Smooth muscle cell of trachea (primary cell): ENCODE data around the gene CST6. TPM values are rescaled to one million over a fixed set of nuclear protein-coding genes. Genes with fewer than 3 reads are reported as not detected.

Source experiments
- total RNA-seq: library from RNA; depleted of rRNA; stranded (reverse); fragments of >200 nt; gene quantifications from 2 replicates; pipeline ENCODE4 v1.2.1, GENCODE V29; 2014

Gene CST6
- 0.17 TPM in 1 of 2 replicates, not detected in the other for total RNA-seq

DNA sequence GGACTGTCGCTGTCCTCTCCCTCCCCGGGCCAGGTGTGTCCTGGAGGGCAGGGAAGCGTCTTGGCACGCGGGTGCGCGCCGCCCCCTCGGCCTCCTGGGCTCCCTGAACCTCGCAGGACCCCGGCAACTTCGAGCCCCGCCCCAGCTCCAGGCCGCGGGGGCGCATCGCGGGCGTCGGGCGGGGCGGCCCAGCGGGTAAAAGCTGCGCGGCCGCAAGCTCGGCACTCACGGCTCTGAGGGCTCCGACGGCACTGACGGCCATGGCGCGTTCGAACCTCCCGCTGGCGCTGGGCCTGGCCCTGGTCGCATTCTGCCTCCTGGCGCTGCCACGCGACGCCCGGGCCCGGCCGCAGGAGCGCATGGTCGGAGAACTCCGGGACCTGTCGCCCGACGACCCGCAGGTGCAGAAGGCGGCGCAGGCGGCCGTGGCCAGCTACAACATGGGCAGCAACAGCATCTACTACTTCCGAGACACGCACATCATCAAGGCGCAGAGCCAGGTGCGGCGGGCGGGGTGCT lies at the start of gene CST6:
Gene CST6, plus strand, starts transcription at position 224 of the 519 bp plus-strand sequence. Its CDS starts 37 bp downstream, at position 261.

GRCh38 chr11:66001942-66002647 lies 9.7 kb upstream of the CST6 start, which contains the start of the genes BANF1 and EIF1AD:
Gene BANF1, plus strand, starts transcription at chr11:66002503. Its CDS starts 748 bp downstream, at chr11:66003251.
Gene EIF1AD, minus strand, starts transcription at chr11:66002157. Its CDS starts 1,768 bp downstream, at chr11:66000389.

DNA sequence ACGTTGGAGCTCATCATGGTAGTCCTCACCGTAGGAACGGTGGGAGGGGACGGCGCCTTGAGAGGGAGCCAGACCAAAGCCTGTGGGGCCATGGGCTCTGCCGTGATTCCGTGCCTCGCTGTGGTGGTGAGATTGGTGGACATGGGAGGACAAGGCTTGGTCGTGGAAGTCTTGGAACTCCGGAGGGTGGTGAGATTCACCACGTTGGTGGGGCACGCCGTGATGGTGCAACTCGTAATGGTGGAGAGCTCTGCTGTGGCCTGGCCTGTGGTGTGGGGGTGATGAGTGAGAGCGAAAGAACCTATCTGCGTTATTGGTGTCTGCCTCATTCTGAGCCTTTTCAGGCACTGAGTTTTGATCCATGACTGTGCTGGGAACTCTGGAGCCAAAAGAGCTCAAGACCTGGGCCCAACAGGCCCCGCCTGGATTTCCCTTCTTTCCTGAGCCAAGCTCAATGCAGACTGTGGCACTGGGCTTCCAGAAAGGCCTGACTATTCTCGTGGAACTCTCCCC lies 14.3 kb downstream of the CST6 start, which contains the start of gene CATSPER1:
Gene CATSPER1, minus strand, starts transcription at position 463 of the 513 bp plus-strand sequence. Its CDS starts 100 bp downstream, at position 363.

GRCh38 chr11:66048547-66049323 lies 36.9 kb downstream of the CST6 start, which contains the start of gene GAL3ST3:
Gene GAL3ST3, minus strand, starts transcription at chr11:66049161. Its CDS starts 3,746 bp downstream, at chr11:66045415.

GRCh38 chr11:66051766-66052663 lies 40.2 kb downstream of the CST6 start, which contains the start of gene SF3B2:
Gene SF3B2, plus strand, starts transcription at chr11:66052364. Its CDS starts 21 bp downstream, at chr11:66052385.

Other genes with a start within 250 kb of the CST6 start
- gene AP5B1, start 231.0 kb upstream of the CST6 start, total RNA-seq, result 7.1 and 10.6 TPM in 2 replicates
- not detected in 2 replicates for gene OVOL1, start 224.9 kb upstream of the CST6 start, total RNA-seq
- 1.2 and 3.1 TPM in 2 replicates for gene SNX32, start 178.0 kb upstream of the CST6 start, total RNA-seq
- gene CFL1, start 153.8 kb upstream of the CST6 start, total RNA-seq, result 951 and 1,471 TPM in 2 replicates
- gene MUS81, start 151.6 kb upstream of the CST6 start, total RNA-seq, result 47.6 and 51.9 TPM in 2 replicates
- gene EFEMP2, start 139.2 kb upstream of the CST6 start, total RNA-seq, result 56.3 and 157 TPM in 2 replicates
- not detected in 2 replicates for gene CTSW, start 132.2 kb upstream of the CST6 start, total RNA-seq
- 204 and 244 TPM in 2 replicates for gene FIBP, start 123.5 kb upstream of the CST6 start, total RNA-seq
- gene CCDC85B, start 121.3 kb upstream of the CST6 start, total RNA-seq, result 168 and 233 TPM in 2 replicates
- gene FOSL1, start 111.6 kb upstream of the CST6 start, total RNA-seq, result 19.9 and 24.3 TPM in 2 replicates
- 30.1 and 37.4 TPM in 2 replicates for gene C11orf68, start 92.9 kb upstream of the CST6 start, total RNA-seq
- 255 and 434 TPM in 2 replicates for gene DRAP1, start 92.6 kb upstream of the CST6 start, total RNA-seq
- gene TSGA10IP, start 66.5 kb upstream of the CST6 start, total RNA-seq, result 0.33 TPM in 1 of 2 replicates, not detected in the other
- gene SART1, start 50.3 kb upstream of the CST6 start, total RNA-seq, result 51.1 and 57.1 TPM in 2 replicates
- gene EIF1AD, start 9.9 kb upstream of the CST6 start, total RNA-seq, result 28.2 and 29.3 TPM in 2 replicates
- gene BANF1, start 9.5 kb upstream of the CST6 start, total RNA-seq, result 17.5 and 26.5 TPM in 2 replicates
- gene CATSPER1, start 14.5 kb downstream of the CST6 start, total RNA-seq, result under 0.01 TPM in 1 of 2 replicates, not detected in the other
- not detected in 2 replicates for gene GAL3ST3, start 37.2 kb downstream of the CST6 start, total RNA-seq
- 163 and 165 TPM in 2 replicates for gene SF3B2, start 40.4 kb downstream of the CST6 start, total RNA-seq
- 31.3 and 46.0 TPM in 2 replicates for gene PACS1, start 58.3 kb downstream of the CST6 start, total RNA-seq
- gene KLC2, start 245.7 kb downstream of the CST6 start, total RNA-seq, result 10.5 and 25.1 TPM in 2 replicates